Measurements from ENCODE around the gene DAB2IP.

The DAB2IP gene

GRCh38 chr9:121703014-121703734 is 51.7 kb downstream of the DAB2IP start:
- DNase-seq (ENCODE audit: low read depth): no peak

GRCh38 chr9:121704281-121704680 is 52.8 kb downstream of the DAB2IP start:
- no peak for DNase-seq (ENCODE audit: low read depth)

GRCh38 chr9:121706149-121706750 is 54.8 kb downstream of the DAB2IP start:
- DNase-seq (ENCODE audit: low read depth): no peak

GRCh38 chr9:121707477-121708424 is 56.3 kb downstream of the DAB2IP start:
- DNase-seq (ENCODE audit: low read depth): no peak

- no peak for DNase-seq (ENCODE audit: low read depth)
Observed at GRCh38 chr9:121708768-121709488, 57.5 kb downstream of the DAB2IP start.

GRCh38 chr9:121709798-121710197 is 58.4 kb downstream of the DAB2IP start:
- DNase-seq (ENCODE audit: low read depth): no peak

GRCh38 chr9:121711281-121711680 is 59.8 kb downstream of the DAB2IP start:
- no peak for DNase-seq (ENCODE audit: low read depth)

GRCh38 chr9:121711797-121712196 is 60.4 kb downstream of the DAB2IP start:
- DNase-seq (ENCODE audit: low read depth): no peak

- DNase-seq (ENCODE audit: low read depth): no peak
Observed at GRCh38 chr9:121713400-121714070, 62.1 kb downstream of the DAB2IP start.

- no peak for DNase-seq (ENCODE audit: low read depth)
Observed at GRCh38 chr9:121714075-121714705, 62.8 kb downstream of the DAB2IP start.

GRCh38 chr9:121714873-121715272 is 63.4 kb downstream of the DAB2IP start:
- DNase-seq (ENCODE audit: low read depth): no peak

- DNase-seq (ENCODE audit: low read depth): no peak
Observed at GRCh38 chr9:121717141-121717991, 65.9 kb downstream of the DAB2IP start.

- no peak for DNase-seq (ENCODE audit: low read depth)
Observed at GRCh38 chr9:121718084-121718483, 66.7 kb downstream of the DAB2IP start.

GRCh38 chr9:121718501-121718900 is 67.1 kb downstream of the DAB2IP start:
- DNase-seq (ENCODE audit: low read depth): no peak

GRCh38 chr9:121720311-121721057 is 69.0 kb downstream of the DAB2IP start:
- no peak for DNase-seq (ENCODE audit: low read depth)

- DNase-seq (ENCODE audit: low read depth): no peak
Observed at GRCh38 chr9:121721058-121721350, 69.6 kb downstream of the DAB2IP start.

- DNase-seq (ENCODE audit: low read depth): no peak
Observed at GRCh38 chr9:121721770-121722169, 70.3 kb downstream of the DAB2IP start.

GRCh38 chr9:121725008-121725775 is 73.8 kb downstream of the DAB2IP start:
- DNase-seq (ENCODE audit: low read depth): no peak

All from stimulated activated CD8-positive, alpha-beta memory T cell treated with anti-CD3 and anti-CD28 coated beads, Interleukin-12 subunit alpha, Interleukin-12 subunit beta, amount 100 ng/mL, for 1 hour (primary cell).